Measurements from ENCODE around the gene DDX20. TPM values are rescaled to one million over a fixed set of nuclear protein-coding genes. Genes with fewer than 3 reads are reported as not detected.

Gene DDX20
- total and polyA plus RNA-seq, 2 donors (not counting 3 experiments of a cell fraction or from before 2014, with no cell fraction given): 4.1 to 15.9 TPM

GRCh38 chr1:111736548-111737215, 19.0 kb upstream of the DDX20 start:
- dilution Hi-C loops (cut with MboI; ENCODE audit: extremely low pct_ligation_motif_present, low sequenced_read_pairs) (no loop called here), intact Hi-C loops (cut with micrococcal nuclease) (loop anchor here (10.0 kb wide), 1 partner anchor 772 kb away; the partner anchor contains the start of gene LRIF1)
- no peaks in the 10 kb centered on the region for H4K20me1 ChIP-seq (replicated peaks; ENCODE audit: control insufficient read depth, extremely low read depth, insufficient read depth, low read length)
- H3K4me1 ChIP-seq (ENCODE audit: control insufficient read depth, extremely low read depth, insufficient read depth, low read length): peaks cover 44% of the 10 kb centered on the region
- H2AFZ ChIP-seq (ENCODE audit: low read depth, low read length): no peak overlapping the region
- H3K79me2 ChIP-seq (ENCODE audit: control insufficient read depth, insufficient read depth, low read length): no peaks in the 10 kb centered on the region
- no peak overlapping the region for H3K9ac ChIP-seq (replicated peaks; ENCODE audit: extremely low read depth, insufficient read depth, low read length)
- no peak for TF ChIP-seq FOS (IDR thresholded peaks at IDR 0.05; ENCODE audit: borderline replicate concordance, insufficient read depth, low read length)
- no peak for TF ChIP-seq CTCF (IDR thresholded peaks at IDR 0.05; ENCODE audit: extremely low read depth in 1 of 2, insufficient read depth in 1 of 2, low read depth in 1 of 2, low read length in 2 of 2)
- no peak for TF ChIP-seq MYC (IDR thresholded peaks at IDR 0.05; ENCODE audit: low read depth, low read length)
- no peak for TF ChIP-seq JUN (IDR thresholded peaks at IDR 0.05; ENCODE audit: borderline replicate concordance, insufficient read depth, insufficient read length, low read depth)
- no peak for TF ChIP-seq POLR2AphosphoS5 (IDR thresholded peaks at IDR 0.05; ENCODE audit: insufficient read depth, low read depth, low read length)
- no peak for TF ChIP-seq EZH2 (IDR thresholded peaks at IDR 0.05; ENCODE audit: borderline replicate concordance, low read depth, low read length, severe bottlenecking)
- H3K27me3 ChIP-seq (ENCODE audit: control insufficient read depth in 2 of 2, insufficient read depth in 2 of 2, low read length in 2 of 2): peaks cover 4 to 6% of the 10 kb centered on the region in 2 experiments
- H3K27ac ChIP-seq (ENCODE audit: insufficient read depth, low read depth, low read length): no peak overlapping the region
- H3K4me2 ChIP-seq (ENCODE audit: insufficient read depth, low read length): no peak overlapping the region
- DNase-seq (ENCODE audit: low read depth, low spot score) (peak; percentile 24), FAIRE-seq (peak; percentile 26)
- CTCF ChIA-PET: interaction anchor here (0.9 to 6.2 kb wide), 8 partner anchors 9 to 229 kb away, joined by 3 to 66 read pairs (median 6); no protein-coding TSS in a partner anchor
- no peaks in the 10 kb centered on the region for H3K9me1 ChIP-seq (replicated peaks; ENCODE audit: control insufficient read depth, extremely low read depth, insufficient read depth, low read length)
- no TSS peak for BruUV-seq (replicated peaks)
- H3K9me3 ChIP-seq (replicated peaks; ENCODE audit: control insufficient read depth, insufficient read depth, low read length): no peaks in the 10 kb centered on the region
- no peak overlapping the region for H3K4me3 ChIP-seq (replicated peaks in 1 of 3; ENCODE audit: insufficient read depth in 1 of 3, low read depth in 1 of 3, low read length in 3 of 3)
- POLR2A ChIA-PET: no interaction called here
- H3K36me3 ChIP-seq (ENCODE audit: control insufficient read depth in 2 of 2, extremely low read depth in 1 of 2, insufficient read depth in 2 of 2, low read length in 2 of 2): no peaks in the 10 kb centered on the region

All from endothelial cell of umbilical vein (primary cell).